ENCODE measurements around the gene CLDN19. TPM values are rescaled to one million over a fixed set of nuclear protein-coding genes. Genes with fewer than 3 reads are reported as not detected.

The CLDN19 gene, protein sequence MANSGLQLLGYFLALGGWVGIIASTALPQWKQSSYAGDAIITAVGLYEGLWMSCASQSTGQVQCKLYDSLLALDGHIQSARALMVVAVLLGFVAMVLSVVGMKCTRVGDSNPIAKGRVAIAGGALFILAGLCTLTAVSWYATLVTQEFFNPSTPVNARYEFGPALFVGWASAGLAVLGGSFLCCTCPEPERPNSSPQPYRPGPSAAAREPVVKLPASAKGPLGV
- total RNA-seq, result not detected in 2 replicates

GRCh38 chr1:42739753-42740700, at the start of gene CLDN19:
Gene CLDN19 (minus strand): TSS chr1:42740236. CDS start chr1:42740063, 173 bp downstream.
- Mint-ChIP-seq H3K4me3 (ENCODE audit: low read depth) (no peak within 1 kb of the TSS), H3K9me3 (no peaks in the 10 kb centered on the region), H3K36me3 (ENCODE audit: low read depth) (no peaks in the 10 kb centered on the region), H3K27ac (no peak within 1 kb of the TSS), H3K4me1 (ENCODE audit: low read depth) (peaks cover 7% of the 10 kb centered on the region), H3K27me3 (ENCODE audit: low read depth) (no peaks in the 10 kb centered on the region)
- intact Hi-C loops (cut with micrococcal nuclease), result no loop called here
- no peak for DNase-seq (ENCODE audit: low spot score)

GRCh38 chr1:42788021-42788420, 48.0 kb upstream of the CLDN19 start:
- Mint-ChIP-seq H3K4me1 (ENCODE audit: low read depth) (peaks cover 11% of the 10 kb centered on the region), H3K36me3 (ENCODE audit: low read depth) (peaks cover 9% of the 10 kb centered on the region), H3K27me3 (ENCODE audit: low read depth) (peaks cover 2% of the 10 kb centered on the region), H3K9me3 (no peaks in the 10 kb centered on the region), H3K27ac (no peak overlapping the region), H3K4me3 (ENCODE audit: low read depth) (no peak overlapping the region)
- DNase-seq (ENCODE audit: low spot score), result no peak
- intact Hi-C loops (cut with micrococcal nuclease), result no loop called here

GRCh38 chr1:42786097-42786496, 46.1 kb upstream of the CLDN19 start:
- DNase-seq (ENCODE audit: low spot score), result no peak
- H3K27me3 Mint-ChIP-seq (ENCODE audit: low read depth), result no peaks in the 10 kb centered on the region
- H3K9me3 Mint-ChIP-seq, result no peaks in the 10 kb centered on the region
- no peak overlapping the region for H3K27ac Mint-ChIP-seq
- intact Hi-C loops (cut with micrococcal nuclease), result no loop called here
- H3K4me1 Mint-ChIP-seq (ENCODE audit: low read depth), result peaks cover 12% of the 10 kb centered on the region
- H3K4me3 Mint-ChIP-seq (ENCODE audit: low read depth), result no peak overlapping the region
- H3K36me3 Mint-ChIP-seq (ENCODE audit: low read depth), result peaks cover 14% of the 10 kb centered on the region

DNA sequence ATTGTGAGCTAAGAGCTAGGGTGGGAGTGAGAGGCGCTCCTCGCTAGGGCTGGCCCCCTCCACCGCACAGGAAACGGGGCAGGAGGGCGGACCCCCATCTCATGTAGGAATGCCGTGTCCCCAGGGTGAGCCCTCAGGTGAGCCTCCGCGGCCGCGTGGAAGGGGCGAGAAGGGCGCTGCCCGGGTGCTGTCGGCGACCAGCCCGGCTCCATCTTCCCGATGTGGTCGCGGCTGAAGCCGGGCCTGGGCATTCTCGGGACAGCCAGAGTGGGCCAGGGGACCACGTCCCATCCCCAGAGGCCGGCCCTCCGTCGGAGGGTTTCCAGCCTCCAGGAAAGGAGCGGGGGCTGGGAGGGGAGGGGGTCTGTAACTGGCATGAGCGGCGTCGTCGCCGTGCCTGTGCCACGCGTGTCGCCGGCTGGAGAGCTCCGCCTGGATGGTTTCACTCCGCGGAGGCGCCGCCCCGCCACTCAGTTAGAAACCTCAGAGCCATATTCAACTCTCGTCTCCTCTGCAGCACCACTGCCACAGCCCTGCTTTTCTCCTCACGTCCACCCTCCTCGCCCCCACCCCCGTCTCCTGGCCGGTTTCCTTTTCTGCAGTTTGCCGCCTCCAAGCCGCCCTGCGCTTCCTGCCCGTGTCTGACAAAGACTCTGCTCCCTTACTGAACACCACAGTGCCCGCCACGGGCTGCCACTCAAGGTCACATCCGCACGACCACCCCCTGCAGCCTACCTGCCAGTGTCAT, 45.1 kb upstream of the CLDN19 start, which contains the start of gene TMEM269:
TMEM269 (plus strand) TSS at position 46 of the 748 bp plus-strand sequence. CDS start 4,903 bp downstream, outside the sequence.
- peaks cover 22% of the 10 kb centered on the region for H3K36me3 Mint-ChIP-seq (ENCODE audit: low read depth)
- H3K9me3 Mint-ChIP-seq, result no peaks in the 10 kb centered on the region
- H3K27me3 Mint-ChIP-seq (ENCODE audit: low read depth), result no peaks in the 10 kb centered on the region
- DNase-seq (ENCODE audit: low spot score), result peak; percentile 43
- intact Hi-C loops (cut with micrococcal nuclease), result no loop called here
- peaks cover 21% of the 10 kb centered on the region for H3K4me1 Mint-ChIP-seq (ENCODE audit: low read depth)
- peak within 1 kb of the TSS; percentile 43 for H3K4me3 Mint-ChIP-seq (ENCODE audit: low read depth)
- no peak within 1 kb of the TSS for H3K27ac Mint-ChIP-seq

DNA sequence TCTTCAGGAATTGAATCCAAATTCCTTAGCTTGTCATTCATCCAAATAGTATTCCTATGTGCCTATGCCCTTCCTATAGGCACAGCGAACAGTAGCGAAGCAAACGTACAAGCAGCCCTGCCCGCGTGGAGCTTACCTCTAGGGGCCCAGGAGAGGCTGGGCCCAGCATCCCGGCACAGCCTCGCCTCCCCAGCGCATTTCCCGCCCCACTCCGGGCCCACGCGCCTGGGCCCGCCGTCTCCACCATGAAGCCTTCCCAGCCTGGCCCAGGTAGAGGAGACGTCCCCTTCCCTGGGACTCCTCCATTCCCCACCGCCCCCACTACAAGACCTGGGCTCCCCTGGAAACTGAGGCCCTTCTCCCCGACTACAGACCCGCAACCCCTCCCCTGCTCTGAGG, 44.5 kb upstream of the CLDN19 start:
- Mint-ChIP-seq H3K9me3 (no peaks in the 10 kb centered on the region), H3K36me3 (ENCODE audit: low read depth) (peaks cover 28% of the 10 kb centered on the region), H3K4me1 (ENCODE audit: low read depth) (peaks cover 25% of the 10 kb centered on the region), H3K27ac (no peak overlapping the region), H3K4me3 (ENCODE audit: low read depth) (no peak overlapping the region), H3K27me3 (ENCODE audit: low read depth) (no peaks in the 10 kb centered on the region)
- DNase-seq (ENCODE audit: low spot score), result no peak
- intact Hi-C loops (cut with micrococcal nuclease), result no loop called here

DNA sequence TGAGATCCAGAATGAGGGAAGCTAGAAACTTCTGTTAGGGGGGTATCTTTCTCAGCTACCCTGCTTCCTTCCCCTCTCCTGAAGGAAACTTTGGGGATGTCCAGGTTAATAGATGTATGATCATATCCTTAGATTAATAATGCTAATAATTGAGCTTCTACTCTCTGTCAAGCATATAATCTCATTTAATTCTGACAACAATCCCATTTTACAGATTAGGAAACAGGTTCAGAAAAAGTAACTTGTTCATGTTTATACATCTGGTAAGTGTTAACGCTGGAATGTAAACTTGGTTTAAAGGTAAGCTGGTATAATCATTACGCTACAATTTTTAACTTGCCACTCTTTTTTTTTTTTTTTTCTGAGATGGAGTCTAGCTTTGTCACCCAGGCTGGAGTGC, 43.1 kb upstream of the CLDN19 start:
- H3K4me1 Mint-ChIP-seq (ENCODE audit: low read depth), result peaks cover 36% of the 10 kb centered on the region
- H3K27me3 Mint-ChIP-seq (ENCODE audit: low read depth), result no peaks in the 10 kb centered on the region
- no peak overlapping the region for H3K4me3 Mint-ChIP-seq (ENCODE audit: low read depth)
- H3K27ac Mint-ChIP-seq, result no peak overlapping the region
- H3K9me3 Mint-ChIP-seq, result no peaks in the 10 kb centered on the region
- intact Hi-C loops (cut with micrococcal nuclease), result no loop called here
- peaks cover 37% of the 10 kb centered on the region for H3K36me3 Mint-ChIP-seq (ENCODE audit: low read depth)
- no peak for DNase-seq (ENCODE audit: low spot score)

DNA sequence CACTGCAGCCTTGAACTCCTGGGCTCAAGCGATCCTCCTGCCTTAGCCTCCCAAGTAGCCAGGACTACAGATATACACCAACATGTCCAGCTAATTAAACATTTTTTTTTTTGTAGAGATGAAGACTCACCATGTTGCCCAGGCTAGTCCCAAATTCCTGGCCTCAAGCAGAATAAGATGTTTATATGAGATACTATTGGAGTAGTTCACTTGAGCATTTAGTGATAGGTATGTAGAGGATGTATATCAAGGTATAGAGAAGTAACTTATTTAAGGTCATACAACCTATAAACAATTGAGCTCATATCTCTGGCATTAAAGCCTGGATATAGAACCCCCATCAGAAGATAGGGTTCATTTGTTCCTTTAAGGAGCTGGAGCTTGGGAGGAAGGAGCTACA, 40.1 kb upstream of the CLDN19 start:
- no peak for DNase-seq (ENCODE audit: low spot score)
- no peaks in the 10 kb centered on the region for H3K27me3 Mint-ChIP-seq (ENCODE audit: low read depth)
- peaks cover 60% of the 10 kb centered on the region for H3K36me3 Mint-ChIP-seq (ENCODE audit: low read depth)
- peaks cover 29% of the 10 kb centered on the region for H3K4me1 Mint-ChIP-seq (ENCODE audit: low read depth)
- H3K9me3 Mint-ChIP-seq, result no peaks in the 10 kb centered on the region
- H3K27ac Mint-ChIP-seq, result no peak overlapping the region
- intact Hi-C loops (cut with micrococcal nuclease), result loop anchor here (2.0 kb wide), 1 partner anchor 293 kb away; no protein-coding TSS in a partner anchor
- H3K4me3 Mint-ChIP-seq (ENCODE audit: low read depth), result no peak overlapping the region

DNA sequence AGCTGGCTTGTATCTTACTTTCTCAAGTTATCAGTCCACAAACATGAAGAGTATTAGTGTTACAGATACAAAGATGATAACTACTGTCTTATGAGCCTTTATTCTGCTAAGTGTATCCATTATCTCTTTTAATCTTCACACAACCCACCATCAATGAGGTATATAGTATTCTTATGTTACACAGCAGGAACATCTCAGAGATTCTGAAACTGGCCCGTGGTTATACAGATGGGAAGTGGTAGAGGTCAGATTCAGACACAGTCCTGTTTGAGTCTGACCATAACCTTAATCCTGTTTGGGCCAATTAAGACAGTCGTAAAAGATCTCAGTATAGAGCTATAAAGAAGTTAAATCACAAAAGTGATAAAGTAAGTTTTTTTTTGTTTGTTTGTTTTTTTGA, 39.7 kb upstream of the CLDN19 start:
- Mint-ChIP-seq H3K9me3 (no peaks in the 10 kb centered on the region), H3K4me1 (ENCODE audit: low read depth) (peaks cover 33% of the 10 kb centered on the region), H3K27ac (peak overlapping the region; percentile 17), H3K27me3 (ENCODE audit: low read depth) (no peaks in the 10 kb centered on the region), H3K36me3 (ENCODE audit: low read depth) (peaks cover 65% of the 10 kb centered on the region), H3K4me3 (ENCODE audit: low read depth) (no peak overlapping the region)
- intact Hi-C loops (cut with micrococcal nuclease), result loop anchor here (2.0 kb wide), 3 partner anchors 67 to 293 kb away; partner anchors contain the start of gene ZNF691
- DNase-seq (ENCODE audit: low spot score), result no peak

- H3K4me3 Mint-ChIP-seq (ENCODE audit: low read depth), result no peak overlapping the region
- no peaks in the 10 kb centered on the region for H3K27me3 Mint-ChIP-seq (ENCODE audit: low read depth)
- intact Hi-C loops (cut with micrococcal nuclease), result loop anchor here (2.0 kb wide), 2 partner anchors 69 to 145 kb away; partner anchors contain the start of gene ZNF691
- H3K9me3 Mint-ChIP-seq, result no peaks in the 10 kb centered on the region
- DNase-seq (ENCODE audit: low spot score), result no peak
- peaks cover 74% of the 10 kb centered on the region for H3K36me3 Mint-ChIP-seq (ENCODE audit: low read depth)
- no peak overlapping the region for H3K27ac Mint-ChIP-seq
- H3K4me1 Mint-ChIP-seq (ENCODE audit: low read depth), result peaks cover 42% of the 10 kb centered on the region
These were observed 37.8 kb upstream of the CLDN19 start for GRCh38 chr1:42777852-42778251.

DNA sequence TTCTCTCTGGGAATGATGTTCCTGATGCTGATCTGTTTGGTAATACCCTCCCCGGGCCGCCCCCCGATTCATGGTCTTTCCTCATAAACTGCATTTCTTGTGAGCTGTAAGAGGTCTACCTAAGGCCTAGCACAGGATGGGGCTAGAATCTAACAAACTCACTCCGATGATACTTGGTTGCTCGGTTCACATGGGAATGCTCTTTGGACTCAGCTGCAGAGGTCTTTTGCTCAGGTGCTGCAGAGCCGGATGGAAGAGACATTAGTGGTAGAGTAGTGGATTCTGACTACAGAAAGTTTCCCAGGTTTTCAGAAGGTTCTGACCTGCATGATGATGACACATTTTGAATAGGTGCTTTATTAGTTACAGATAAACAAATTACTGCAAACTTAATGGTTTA, 36.5 kb upstream of the CLDN19 start:
- Mint-ChIP-seq H3K36me3 (ENCODE audit: low read depth) (peaks cover 76% of the 10 kb centered on the region), H3K27me3 (ENCODE audit: low read depth) (no peaks in the 10 kb centered on the region), H3K4me1 (ENCODE audit: low read depth) (peaks cover 47% of the 10 kb centered on the region), H3K4me3 (ENCODE audit: low read depth) (no peak overlapping the region), H3K27ac (no peak overlapping the region), H3K9me3 (no peaks in the 10 kb centered on the region)
- intact Hi-C loops (cut with micrococcal nuclease), result no loop called here
- DNase-seq (ENCODE audit: low spot score), result no peak

GRCh38 chr1:42774928-42775526, 35.0 kb upstream of the CLDN19 start:
- Mint-ChIP-seq H3K27me3 (ENCODE audit: low read depth) (no peaks in the 10 kb centered on the region), H3K9me3 (no peaks in the 10 kb centered on the region), H3K4me3 (ENCODE audit: low read depth) (no peak overlapping the region), H3K36me3 (ENCODE audit: low read depth) (peaks cover 76% of the 10 kb centered on the region), H3K4me1 (ENCODE audit: low read depth) (peaks cover 41% of the 10 kb centered on the region), H3K27ac (no peak overlapping the region)
- no peak for DNase-seq (ENCODE audit: low spot score)
- intact Hi-C loops (cut with micrococcal nuclease), result no loop called here

- H3K36me3 Mint-ChIP-seq (ENCODE audit: low read depth), result peaks cover 74% of the 10 kb centered on the region
- no peak overlapping the region for H3K4me3 Mint-ChIP-seq (ENCODE audit: low read depth)
- H3K9me3 Mint-ChIP-seq, result no peaks in the 10 kb centered on the region
- peak overlapping the region; percentile 33 for H3K27ac Mint-ChIP-seq
- intact Hi-C loops (cut with micrococcal nuclease), result no loop called here
- DNase-seq (ENCODE audit: low spot score), result no peak
- H3K4me1 Mint-ChIP-seq (ENCODE audit: low read depth), result peaks cover 36% of the 10 kb centered on the region
- no peaks in the 10 kb centered on the region for H3K27me3 Mint-ChIP-seq (ENCODE audit: low read depth)
These were observed 33.4 kb upstream of the CLDN19 start for GRCh38 chr1:42773420-42773819.

Data from activated T-helper 2 cell treated with anti-CD3 and anti-CD28 coated beads, Interferon-gamma antibody, Interleukin-2, Interleukin-4, amounts not matched to agents 10 μg/mL and 5 μg/mL and 100 μg/mL, durations not matched to agents 14 hours and 24 hours and 36 hours (primary cell).